Heart left ventricle (tissue), 16 donors: ENCODE results near the gene SPACA5. TPM values are rescaled to one million over a fixed set of nuclear protein-coding genes. Genes with fewer than 3 reads are reported as not detected.
A peak's percentile ranks its signal among the peaks of the same experiment; 100 is the strongest.

Experiments used
- ATAC-seq, 4 donors: fragments of 200-7000 bp; cut with Tn5 transposase; one replicate each; pipeline ENCODE4 v1.9.1; 2020 to 2022; ENCODE audit warnings: moderate library complexity in 4 of 4, mild to moderate bottlenecking in 3 of 4, moderate number of reproducible peaks in 1 of 4
- DNase-seq, 5 donors: peaks; one replicate each; pipeline ENCODE4 v3.0.0-alpha.2; 2020
- H3K27ac ChIP-seq, 12 donors: fragments of 200-600 bp; sonication (generic) in 4 of 12; one replicate each; pipeline versions ENCODE4 v1.5.0 to v1.8.0; 2016 to 2022; ENCODE audit warnings: mild to moderate bottlenecking in 2 of 12
- H3K27me3 ChIP-seq, 9 donors: fragments of 200-600 bp; sonication (generic) in 2 of 9; one replicate each; pipeline versions ENCODE4 v1.5.1 to v1.8.0; 2016 to 2022; ENCODE audit warnings: mild to moderate bottlenecking in 3 of 9
- H3K36me3 ChIP-seq, 9 donors: fragments of 200-600 bp; sonication (generic) in 2 of 9; one replicate each; pipeline versions ENCODE4 v1.5.0 to v1.8.0; 2018 to 2022; ENCODE audit warnings: mild to moderate bottlenecking in 2 of 9
- H3K4me1 ChIP-seq, 12 donors: fragments of 200-600 bp; sonication (generic) in 4 of 12; one replicate each; pipeline versions ENCODE4 v1.5.0 to v1.8.0; 2016 to 2022; ENCODE audit warnings: mild to moderate bottlenecking in 3 of 12
- H3K4me3 ChIP-seq, 12 donors: fragments of 200-600 bp; sonication (generic) in 4 of 12; one replicate each; pipeline versions ENCODE4 v1.5.0 to v1.8.0; 2017 to 2022; ENCODE audit warnings: mild to moderate bottlenecking in 9 of 12, moderate library complexity in 4 of 12
- H3K9me3 ChIP-seq, 12 donors: fragments of 200-600 bp; sonication (generic) in 4 of 12; one replicate each; pipeline versions ENCODE4 v1.5.0 to v1.8.0; 2016 to 2022; ENCODE audit warnings: mild to moderate bottlenecking in 1 of 12
- CTCF ChIP-seq, 12 donors: fragments of 200-600 bp; sonication (generic) in 4 of 12; IDR thresholded peaks; one replicate each; pipeline versions ENCODE4 v1.5.0 to v1.8.0; 2018 to 2022; ENCODE audit warnings: antibody characterized with exemption in 12 of 12, mild to moderate bottlenecking in 5 of 12
- POLR2A ChIP-seq, 2 donors: fragments of 450-650 bp; IDR thresholded peaks; one replicate each; pipeline ENCODE4 v1.6.1; 2017; ENCODE audit warnings: antibody characterized with exemption in 2 of 2, mild to moderate bottlenecking in 2 of 2, moderate library complexity in 2 of 2
- WGBS, 4 donors: extraction: QIAGEN DNeasy Blood & Tissue Kit in 2 of 4; methylation state at CpG; one replicate each; pipeline versions ENCODE4 v1.1.5 to v1.1.7; 2013 to 2018; 5-methylcytosine and 5-hydroxymethylcytosine counted together
- intact Hi-C, 10 donors: fragments of 100-400 bp; cut with DNase I; formaldehyde crosslinking; loops; one replicate each; pipeline versions ENCODE4 v1.11.1 to v1.14.2; 2022
- polyA plus RNA-seq, 2 donors: library from polyadenylated mRNA; stranded (reverse); fragments of 200-250 nt; gene quantifications; one replicate each; pipeline ENCODE4 v1.2.3, GENCODE V29; 2013
- total RNA-seq, 9 donors: library from RNA; depleted of rRNA in 2 of 9; stranded (reverse); fragments of >200 nt in 2 of 9; fragmentation: NEBNext Ultra II Directional in 3 of 9; extraction: Animal tissue kit (Norgen Biotek cat#: 25700) in 3 of 9; gene quantifications; one replicate each; pipeline versions ENCODE4 v1.1.0 to v1.2.4, GENCODE V29; 2016 to 2023
- donor health status: ischemic (EF 13 %, LVEDD 7.1; RV severe dilation, severe dysfunction).
- donor health status: healthy with polysubstance abuse.
- donor health status: DM: no; HTN: yes; CAD: no.
- donor health status: DM: no; HTN: no; CAD: no.
- donor health status: ischemic (EF 25% LVEDD 6.9; RV normal size, moderate dysfunction).
- donor health status: ischemic (EF 25% LVEDD 5.7; RV mildly dilated, moderate dysfunction).
- donor health status: healthy.
- donor health status: DM: yes; HTN: yes; CAD: no.
- donor health status: ischemic (EF 35%, LVEDD 5.7; RV mildly dilated, moderate dysfunction).
- donor health status: nonischemic (EF 11% LVEDD 7.7; RV severe dilation, severe dysfunction).
- donor health status: DM: yes; HTN: yes; CAD: no.
- donor health status: PGD.
- donor health status: ischemic (EF 29% LVEDD 5.4; RV normal size, mild dysfunction).
- donor health status: nonischemic (EF 23%, LVEDD 6.1; RV moderate dilation, normal function).

Gene SPACA5
- total and polyA plus RNA-seq, 11 donors, result not detected

GRCh38 chrX:47992669-47993068 is 14.1 kb upstream of the SPACA5 start:
- ATAC-seq, result no peak
- peaks cover 0 to 26% (median 6%) of the 10 kb centered on the region in 9 donors for H3K36me3 ChIP-seq
- no peak for DNase-seq

GRCh38 chrX:48001260-48001659 is 5.5 kb upstream of the SPACA5 start:
- no peak for DNase-seq
- H3K27ac ChIP-seq, result no peak overlapping the region
- no peak for ATAC-seq
- H3K36me3 ChIP-seq, result peaks cover 0 to 9% (median 0%) of the 10 kb centered on the region in 9 donors
- H3K4me1 ChIP-seq, result peaks cover 0 to 8% (median 0%) of the 10 kb centered on the region in 12 donors
- TF ChIP-seq POLR2A (IDR thresholded peaks at IDR 0.05) (no peak), CTCF (IDR thresholded peaks at IDR 0.05) (no peak)
- 60 to 74% (median 69%) methylated on average over 3 of the region's 3 CpGs for whole genome bisulfite sequencing, 4 donors
- H3K4me3 ChIP-seq, result no peak overlapping the region
- no peaks in the 10 kb centered on the region for H3K27me3 ChIP-seq
- intact Hi-C loops, result no loop called here
- peaks cover 0 to 13% (median 0%) of the 10 kb centered on the region in 12 donors for H3K9me3 ChIP-seq

More at GRCh38 chrX:47992669-47993068, 14.1 kb upstream of the SPACA5 start:
- no peaks in the 10 kb centered on the region for H3K4me1 ChIP-seq
- WGBS, 4 donors, result 88 to 99% (median 91%) methylated on average over 2 of the region's 2 CpGs
- no peak overlapping the region for H3K27ac ChIP-seq
- no peaks in the 10 kb centered on the region for H3K27me3 ChIP-seq
- peaks cover 0 to 13% (median 0%) of the 10 kb centered on the region in 12 donors for H3K9me3 ChIP-seq
- intact Hi-C loops, result no loop called here
- H3K4me3 ChIP-seq, result no peak overlapping the region
- no peak for TF ChIP-seq POLR2A (IDR thresholded peaks at IDR 0.05)
- no peak for TF ChIP-seq CTCF (IDR thresholded peaks at IDR 0.05)

GRCh38 chrX:48002319-48002718 is 4.5 kb upstream of the SPACA5 start:
- H3K4me1 ChIP-seq, result peaks cover 0 to 8% (median 0%) of the 10 kb centered on the region in 12 donors
- H3K27me3 ChIP-seq, result no peaks in the 10 kb centered on the region
- H3K27ac ChIP-seq, result no peak overlapping the region
- ATAC-seq (no peak), DNase-seq (no peak)
- H3K9me3 ChIP-seq, result peaks cover 0 to 4% (median 0%) of the 10 kb centered on the region in 12 donors
- H3K4me3 ChIP-seq, result no peak overlapping the region
- intact Hi-C loops, result no loop called here
- TF ChIP-seq CTCF (IDR thresholded peaks at IDR 0.05) (no peak), POLR2A (IDR thresholded peaks at IDR 0.05) (no peak)
- WGBS, 4 donors, result 65 to 87% (median 76%) methylated on average over 3 of the region's 3 CpGs
- no peaks in the 10 kb centered on the region for H3K36me3 ChIP-seq

GRCh38 chrX:48002929-48003328 is 3.9 kb upstream of the SPACA5 start:
- DNase-seq, result no peak
- peak overlapping the region in 4 of 12 donors; percentile 72 to 78 (median 73) for H3K27ac ChIP-seq
- no peaks in the 10 kb centered on the region for H3K9me3 ChIP-seq
- H3K4me3 ChIP-seq, result peak overlapping the region; percentile 31 to 82 (median 64)
- H3K36me3 ChIP-seq, result no peaks in the 10 kb centered on the region
- intact Hi-C loops, result no loop called here
- WGBS, 4 donors, result 54 to 61% (median 58%) methylated on average over 7 of the region's 7 CpGs
- H3K27me3 ChIP-seq, result no peaks in the 10 kb centered on the region
- no peak for ATAC-seq
- TF ChIP-seq POLR2A (IDR thresholded peaks at IDR 0.05), result no peak
- no peak for TF ChIP-seq CTCF (IDR thresholded peaks at IDR 0.05)
- H3K4me1 ChIP-seq, result peaks cover 0 to 8% (median 0%) of the 10 kb centered on the region in 12 donors
